Measurements from ENCODE around the gene TIGAR.

The TIGAR gene, protein sequence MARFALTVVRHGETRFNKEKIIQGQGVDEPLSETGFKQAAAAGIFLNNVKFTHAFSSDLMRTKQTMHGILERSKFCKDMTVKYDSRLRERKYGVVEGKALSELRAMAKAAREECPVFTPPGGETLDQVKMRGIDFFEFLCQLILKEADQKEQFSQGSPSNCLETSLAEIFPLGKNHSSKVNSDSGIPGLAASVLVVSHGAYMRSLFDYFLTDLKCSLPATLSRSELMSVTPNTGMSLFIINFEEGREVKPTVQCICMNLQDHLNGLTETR

GRCh38 chr12:4320853-4321701 is at the start of gene TIGAR:
Gene TIGAR, plus strand, starts transcription at chr12:4321213. Its CDS starts 59 bp downstream, at chr12:4321272.
- DNase-seq (ENCODE audit: low read depth): peak; percentile 92

- peak; percentile 59 for DNase-seq (ENCODE audit: low read depth)
Observed at GRCh38 chr12:4271717-4272423, 49.1 kb upstream of the TIGAR start.

GRCh38 chr12:4272424-4273272 is 48.4 kb upstream of the TIGAR start:
- DNase-seq (ENCODE audit: low read depth): no peak

- no peak for DNase-seq (ENCODE audit: low read depth)
Observed at GRCh38 chr12:4273273-4273651, 47.8 kb upstream of the TIGAR start.

DNA sequence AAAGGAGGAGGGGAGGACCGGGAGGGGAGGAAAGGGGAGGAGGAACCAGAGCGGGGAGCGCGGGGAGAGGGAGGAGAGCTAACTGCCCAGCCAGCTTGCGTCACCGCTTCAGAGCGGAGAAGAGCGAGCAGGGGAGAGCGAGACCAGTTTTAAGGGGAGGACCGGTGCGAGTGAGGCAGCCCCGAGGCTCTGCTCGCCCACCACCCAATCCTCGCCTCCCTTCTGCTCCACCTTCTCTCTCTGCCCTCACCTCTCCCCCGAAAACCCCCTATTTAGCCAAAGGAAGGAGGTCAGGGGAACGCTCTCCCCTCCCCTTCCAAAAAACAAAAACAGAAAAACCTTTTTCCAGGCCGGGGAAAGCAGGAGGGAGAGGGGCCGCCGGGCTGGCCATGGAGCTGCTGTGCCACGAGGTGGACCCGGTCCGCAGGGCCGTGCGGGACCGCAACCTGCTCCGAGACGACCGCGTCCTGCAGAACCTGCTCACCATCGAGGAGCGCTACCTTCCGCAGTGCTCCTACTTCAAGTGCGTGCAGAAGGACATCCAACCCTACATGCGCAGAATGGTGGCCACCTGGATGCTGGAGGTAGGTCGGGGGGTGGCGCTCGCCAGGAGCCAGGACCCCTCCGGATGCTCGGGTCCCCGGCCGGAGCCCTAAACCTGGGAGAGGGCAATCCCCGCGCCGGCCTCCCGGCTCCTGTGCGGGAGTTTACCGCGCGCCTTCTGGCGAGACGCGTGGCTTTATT is 47.2 kb upstream of the TIGAR start, which contains the start of gene CCND2:
CCND2 (plus strand) TSS at position 111 of the 744 bp plus-strand sequence; CDS start at position 390, 279 bp downstream.
- peak; percentile 74 for DNase-seq (ENCODE audit: low read depth)

GRCh38 chr12:4274396-4275015 is 46.5 kb upstream of the TIGAR start:
- no peak for DNase-seq (ENCODE audit: low read depth)

- peak; percentile 34 for DNase-seq (ENCODE audit: low read depth)
Observed at GRCh38 chr12:4275016-4275869, 45.8 kb upstream of the TIGAR start.

- no peak for DNase-seq (ENCODE audit: low read depth)
Observed at GRCh38 chr12:4275870-4276301, 45.1 kb upstream of the TIGAR start.

DNA sequence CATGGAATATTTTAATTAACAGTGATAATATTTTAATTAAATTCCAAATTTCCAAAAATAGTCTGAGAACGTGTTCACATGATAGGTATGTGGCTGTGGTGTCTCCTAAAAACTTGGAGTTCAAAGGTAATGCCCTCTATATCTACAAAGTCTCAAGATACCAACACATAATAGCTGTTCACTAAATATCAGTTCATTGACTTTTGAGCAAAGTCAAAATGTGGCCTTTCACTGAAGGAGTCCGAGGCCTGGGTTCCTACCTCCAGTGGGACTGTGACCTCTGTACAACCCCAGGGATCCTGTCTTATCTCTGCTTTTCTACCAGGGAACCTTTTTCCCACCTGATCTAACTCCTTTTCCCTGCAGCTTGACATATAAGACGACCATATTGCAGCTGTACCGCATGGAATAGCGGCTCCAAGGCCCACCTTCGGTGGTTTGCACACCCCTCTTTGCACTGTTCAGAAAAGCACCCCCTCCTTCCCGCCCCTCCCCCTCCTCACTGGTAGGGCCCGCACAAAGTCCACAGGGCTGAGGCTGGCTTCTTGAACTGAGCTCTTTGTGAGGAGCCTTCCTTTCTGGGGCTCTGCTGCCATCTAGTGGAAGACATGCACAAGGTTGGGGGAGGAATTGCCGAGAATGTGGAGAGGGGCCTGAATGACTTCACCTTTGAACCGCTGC is 44.3 kb upstream of the TIGAR start:
- DNase-seq (ENCODE audit: low read depth): peak; percentile 82

GRCh38 chr12:4277205-4277543 is 43.8 kb upstream of the TIGAR start:
- DNase-seq (ENCODE audit: low read depth): no peak

DNA sequence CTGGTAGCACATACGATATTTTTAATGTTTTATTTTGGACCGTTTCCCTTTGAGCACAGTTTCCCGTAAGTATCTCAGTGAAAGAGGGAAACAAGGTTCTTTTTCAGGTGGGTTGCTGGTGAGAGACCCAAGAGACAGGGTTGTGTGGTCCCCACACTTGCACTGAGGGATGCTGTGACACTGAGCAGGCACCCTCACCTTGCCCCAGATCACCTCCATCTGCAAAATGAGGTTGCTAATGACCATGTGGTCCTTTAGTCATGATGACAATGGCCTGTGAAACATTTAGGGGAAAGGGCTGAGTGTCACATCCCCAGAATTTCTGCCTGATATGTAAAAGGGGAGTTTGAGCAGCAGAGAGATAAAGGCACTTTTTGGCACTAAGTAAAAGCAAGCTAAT is 43.2 kb upstream of the TIGAR start:
- no peak for DNase-seq (ENCODE audit: low read depth)

DNA sequence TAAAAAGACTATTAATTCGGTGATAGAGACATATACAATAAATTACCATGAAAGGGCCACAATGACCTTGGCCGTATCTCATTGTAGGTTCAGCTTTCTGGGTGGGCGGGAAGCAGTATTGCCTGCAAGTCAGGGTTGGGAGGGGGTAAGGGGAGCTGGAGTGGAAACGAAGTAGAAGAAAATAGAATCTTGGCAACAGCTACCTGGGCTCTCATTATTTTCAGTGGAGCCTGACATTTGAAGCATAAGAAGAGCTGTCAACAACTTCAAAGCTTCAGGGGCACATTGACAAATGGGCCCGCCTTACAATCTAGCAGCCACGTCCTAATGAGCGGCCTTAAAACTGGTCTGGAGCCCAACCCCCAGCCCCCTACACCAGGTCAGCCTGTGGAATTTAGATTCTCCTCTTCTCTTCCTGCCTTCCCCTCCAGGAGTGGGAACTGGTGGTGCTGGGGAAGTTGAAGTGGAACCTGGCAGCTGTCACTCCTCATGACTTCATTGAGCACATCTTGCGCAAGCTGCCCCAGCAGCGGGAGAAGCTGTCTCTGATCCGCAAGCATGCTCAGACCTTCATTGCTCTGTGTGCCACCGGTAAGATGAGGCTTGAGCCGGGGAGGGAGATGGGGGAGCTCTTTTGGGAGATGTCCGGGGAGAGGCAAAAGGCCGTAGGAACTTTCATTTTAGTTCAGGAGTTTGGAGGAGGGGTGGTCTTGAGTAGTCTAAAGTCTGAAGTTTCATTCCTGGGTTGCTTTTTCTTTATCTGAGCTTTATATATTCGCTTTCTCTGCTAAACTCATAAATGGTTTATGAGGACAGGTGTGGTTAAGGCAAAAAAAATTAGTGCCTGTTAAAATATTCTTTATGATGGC is 42.5 kb upstream of the TIGAR start:
- DNase-seq (ENCODE audit: low read depth): peak; percentile 24

DNA sequence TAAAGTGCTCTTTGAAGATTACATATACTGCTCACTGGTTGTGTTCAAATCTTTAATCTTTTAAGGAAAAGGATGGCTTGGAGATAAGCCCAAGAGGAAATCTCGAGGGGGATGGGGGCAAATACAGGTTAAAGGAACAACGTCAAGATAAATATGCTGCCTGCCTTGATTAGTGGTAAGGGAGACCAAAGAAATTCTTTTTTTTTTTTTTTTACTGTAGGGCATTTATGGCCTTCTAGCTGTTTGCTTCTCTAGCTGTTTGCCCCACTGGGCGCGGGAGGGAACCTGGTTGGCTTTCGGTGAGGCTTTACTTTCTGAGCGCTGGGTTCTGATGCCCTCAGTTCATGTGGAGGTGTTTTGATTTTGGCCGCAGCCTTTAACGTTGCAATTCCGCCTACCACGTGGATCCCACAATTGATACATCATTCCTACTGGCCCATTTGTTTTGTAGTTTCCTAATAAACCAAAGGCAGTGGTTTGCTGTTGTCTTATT is 41.8 kb upstream of the TIGAR start:
- DNase-seq (ENCODE audit: low read depth): no peak

- DNase-seq (ENCODE audit: low read depth): peak; percentile 19
Observed at GRCh38 chr12:4280351-4281163, 40.5 kb upstream of the TIGAR start.

DNA sequence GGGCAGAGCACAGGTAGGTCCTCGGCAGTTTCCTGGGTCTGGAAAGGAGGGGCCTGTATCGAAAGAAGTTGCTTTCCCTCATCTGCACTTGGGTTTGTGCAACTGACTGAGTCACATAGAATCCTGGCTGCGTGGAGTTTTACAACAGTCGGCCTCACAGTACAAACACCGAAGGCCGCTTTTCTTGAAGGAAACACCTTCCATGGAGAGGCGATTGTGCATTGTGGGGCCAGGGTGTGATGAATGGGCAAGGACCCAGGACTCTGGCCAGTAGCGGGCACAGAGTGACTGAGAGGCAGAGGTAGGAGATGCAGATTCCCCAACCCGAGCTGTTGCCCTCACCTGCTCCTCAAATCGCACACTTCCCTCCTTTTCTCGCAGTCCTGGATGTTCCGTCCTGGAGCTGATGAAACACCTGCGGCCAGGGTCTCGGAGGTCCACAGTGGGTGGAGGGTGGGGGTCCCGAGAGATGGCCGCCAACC is 39.8 kb upstream of the TIGAR start:
- peak; percentile 72 for DNase-seq (ENCODE audit: low read depth)

- DNase-seq (ENCODE audit: low read depth): no peak
Observed at GRCh38 chr12:4282103-4282891, 38.7 kb upstream of the TIGAR start.
